ENCODE measurements around the gene SOX6. TPM values are rescaled to one million over a fixed set of nuclear protein-coding genes. Genes with fewer than 3 reads are reported as not detected.
A peak's percentile ranks its signal among the peaks of the same experiment; 100 is the strongest.

Gene SOX6
- polyA plus RNA-seq, 1 donor from 2014 or later, result 2.2 TPM

DNA sequence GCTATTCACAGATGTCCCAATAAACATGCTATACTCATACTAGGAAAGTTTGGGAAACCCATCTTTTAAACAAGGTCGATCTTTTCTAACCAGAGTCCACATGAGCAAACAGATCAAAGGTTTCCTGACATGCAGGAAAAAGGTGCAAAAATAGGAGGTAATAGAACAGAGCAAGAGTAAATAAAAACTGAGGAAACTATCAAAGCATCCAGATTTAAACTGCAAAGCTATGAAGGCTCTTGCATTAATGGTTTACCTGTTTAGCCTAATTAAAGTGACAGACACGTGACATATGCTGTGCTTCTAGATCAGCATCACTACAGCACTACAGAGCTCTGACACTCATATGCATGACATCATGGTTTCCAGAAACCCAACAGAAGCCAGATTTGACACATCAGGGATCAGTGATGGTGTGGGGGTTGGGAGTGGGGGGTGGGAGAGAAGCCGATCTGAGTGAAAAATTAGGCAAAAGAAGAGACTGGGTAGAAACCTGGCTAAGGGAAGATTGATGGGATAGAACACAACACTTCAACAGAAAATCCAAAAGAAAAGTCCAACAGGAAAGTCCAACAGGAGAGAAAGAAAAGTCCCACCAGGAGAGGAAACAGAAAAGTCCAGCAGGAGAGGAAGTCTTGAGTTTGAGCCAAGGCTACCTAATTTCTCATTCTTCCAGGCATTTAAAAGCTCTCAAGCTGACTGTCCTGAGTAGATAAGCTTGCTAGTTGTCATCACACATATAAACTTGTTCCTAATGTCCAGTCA, 262.3 kb downstream of the SOX6 start:
- Histone ChIP-seq H3K9ac (ENCODE audit: low read length) (no peak overlapping the region), H3K9me2 (ENCODE audit: insufficient read depth, low read length) (no peaks in the 10 kb centered on the region), H3K27me3 (ENCODE audit: insufficient read depth, low read depth, low read length) (no peaks in the 10 kb centered on the region), H4K20me1 (ENCODE audit: insufficient read depth) (no peaks in the 10 kb centered on the region), H3K4me2 (ENCODE audit: low read length) (no peak overlapping the region), H3K4me3 (ENCODE audit: low read length) (no peak overlapping the region), H3F3A (ENCODE audit: insufficient read depth, low read length, poor library complexity, severe bottlenecking) (peaks cover 2% of the 10 kb centered on the region), H3K36me3 (ENCODE audit: insufficient read depth, low read length) (no peaks in the 10 kb centered on the region), H3K79me2 (replicated peaks; ENCODE audit: insufficient read depth, low read length) (no peaks in the 10 kb centered on the region), H3K27ac (ENCODE audit: low read length) (no peak overlapping the region), H2AFZ (ENCODE audit: low read depth, low read length) (no peak overlapping the region), H3K9me3 (ENCODE audit: low read length) (no peaks in the 10 kb centered on the region)
- TF ChIP-seq MXI1 (conservative IDR thresholded peaks at IDR 0.05; ENCODE audit: poor library complexity, severe bottlenecking) (no peak), RAD21 (conservative IDR thresholded peaks at IDR 0.05) (no peak), SMC3 (conservative IDR thresholded peaks at IDR 0.05; ENCODE audit: poor library complexity) (no peak), TAF1 (IDR thresholded peaks at IDR 0.05; ENCODE audit: low read depth) (no peak), EZH2 (IDR thresholded peaks at IDR 0.05; ENCODE audit: borderline replicate concordance, insufficient read depth, low read length, poor library complexity, severe bottlenecking) (no peak), CTCF (IDR thresholded peaks at IDR 0.05; ENCODE audit: poor library complexity, severe bottlenecking) (no peak), POLR2AphosphoS5 (IDR thresholded peaks at IDR 0.05) (no peak)

DNA sequence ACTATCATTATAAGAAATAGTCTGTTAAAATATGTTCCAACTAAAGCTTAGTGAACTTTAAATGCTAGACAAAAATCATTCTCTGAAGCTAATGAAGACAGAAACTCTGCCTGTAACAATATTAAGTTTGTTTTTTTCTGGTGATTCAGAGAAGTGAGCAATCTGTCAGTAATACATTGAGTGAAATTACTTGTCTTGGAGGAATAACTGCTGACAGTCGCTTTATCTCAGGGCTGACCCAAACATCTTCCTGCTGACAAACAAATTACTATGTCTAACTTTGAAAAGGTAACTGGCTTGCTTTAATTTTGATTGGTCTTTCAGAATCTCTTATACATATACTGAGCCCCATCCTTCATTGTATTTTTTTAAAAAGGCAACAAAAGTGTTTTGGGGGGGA, 264.5 kb downstream of the SOX6 start:
- Histone ChIP-seq H3K4me3 (ENCODE audit: low read length) (no peak overlapping the region), H3K79me2 (replicated peaks; ENCODE audit: insufficient read depth, low read length) (no peaks in the 10 kb centered on the region), H3K4me2 (ENCODE audit: low read length) (no peak overlapping the region), H3K9me2 (ENCODE audit: insufficient read depth, low read length) (no peaks in the 10 kb centered on the region), H3K9me3 (ENCODE audit: low read length) (no peaks in the 10 kb centered on the region), H3K27me3 (ENCODE audit: insufficient read depth, low read depth, low read length) (no peaks in the 10 kb centered on the region), H3K27ac (ENCODE audit: low read length) (no peak overlapping the region), H4K20me1 (ENCODE audit: insufficient read depth) (no peaks in the 10 kb centered on the region), H3K9ac (ENCODE audit: low read length) (no peak overlapping the region), H3K36me3 (ENCODE audit: insufficient read depth, low read length) (no peaks in the 10 kb centered on the region), H3F3A (ENCODE audit: insufficient read depth, low read length, poor library complexity, severe bottlenecking) (peaks cover 2% of the 10 kb centered on the region), H2AFZ (ENCODE audit: low read depth, low read length) (no peak overlapping the region)
- TF ChIP-seq EP300 (conservative IDR thresholded peaks at IDR 0.05; ENCODE audit: poor library complexity, severe bottlenecking) (peak; percentile 21), TAF1 (IDR thresholded peaks at IDR 0.05; ENCODE audit: low read depth) (no peak), CTCF (IDR thresholded peaks at IDR 0.05; ENCODE audit: poor library complexity, severe bottlenecking) (no peak), POLR2AphosphoS5 (IDR thresholded peaks at IDR 0.05) (no peak)

GRCh38 chr11:16089481-16089880, 266.9 kb downstream of the SOX6 start:
- TF ChIP-seq RAD21 (conservative IDR thresholded peaks at IDR 0.05) (no peak), SMC3 (conservative IDR thresholded peaks at IDR 0.05; ENCODE audit: poor library complexity) (no peak), REST (IDR thresholded peaks at IDR 0.05; ENCODE audit: borderline replicate concordance) (no peak), EZH2 (IDR thresholded peaks at IDR 0.05; ENCODE audit: borderline replicate concordance, insufficient read depth, low read length, poor library complexity, severe bottlenecking) (no peak)
- no peaks in the 10 kb centered on the region for H3K27me3 ChIP-seq (ENCODE audit: insufficient read depth, low read depth, low read length)

More at GRCh38 chr11:16089481-16089880, 266.9 kb downstream of the SOX6 start:
- Histone ChIP-seq H3K9ac (ENCODE audit: low read length) (no peak overlapping the region), H3K27ac (ENCODE audit: low read length) (no peak overlapping the region), H3K79me2 (replicated peaks; ENCODE audit: insufficient read depth, low read length) (no peaks in the 10 kb centered on the region), H2AFZ (ENCODE audit: low read depth, low read length) (no peak overlapping the region), H4K20me1 (ENCODE audit: insufficient read depth) (no peaks in the 10 kb centered on the region), H3K4me3 (ENCODE audit: low read length) (no peak overlapping the region), H3F3A (ENCODE audit: insufficient read depth, low read length, poor library complexity, severe bottlenecking) (peaks cover 7% of the 10 kb centered on the region), H3K36me3 (ENCODE audit: insufficient read depth, low read length) (no peaks in the 10 kb centered on the region), H3K9me2 (ENCODE audit: insufficient read depth, low read length) (no peaks in the 10 kb centered on the region), H3K4me2 (ENCODE audit: low read length) (no peak overlapping the region), H3K9me3 (ENCODE audit: low read length) (no peaks in the 10 kb centered on the region)
